Psoas muscle (tissue), 8 donors: ENCODE measurements around the gene POU4F2. TPM values are rescaled to one million over a fixed set of nuclear protein-coding genes. Genes with fewer than 3 reads are reported as not detected.

Experiments used
- ATAC-seq, 4 donors: fragments of 200-7000 bp; cut with Tn5 transposase; one replicate each; pipeline ENCODE4 v1.9.1; 2020; ENCODE audit warnings: moderate library complexity in 3 of 4, mild to moderate bottlenecking in 2 of 4
- DNase-seq, 2 donors: peaks; one replicate each; pipeline ENCODE4 v3.0.0-alpha.2; 2020
- H3K27ac ChIP-seq: fragments of 200-600 bp; one replicate; pipeline ENCODE4 v1.8.0; 2022
- H3K27me3 ChIP-seq, 3 donors: fragments of 200-600 bp in 1 of 3; one replicate each; pipeline versions ENCODE4 v1.6.1 to v1.8.0; 2013 to 2022; ENCODE audit warnings: low read length in 2 of 3, mild to moderate bottlenecking in 2 of 3, moderate library complexity in 1 of 3; ENCODE audit not compliant: insufficient read depth in 3 of 3
- H3K36me3 ChIP-seq, 2 donors: fragments of 200-600 bp in 1 of 2; one replicate each; pipeline versions ENCODE4 v1.6.1 to v1.8.0; 2013 to 2022; ENCODE audit warnings: low read depth in 1 of 2, mild to moderate bottlenecking in 1 of 2, moderate library complexity in 1 of 2; ENCODE audit not compliant: insufficient read depth in 1 of 2
- H3K4me1 ChIP-seq: fragments of 200-600 bp; one replicate; pipeline ENCODE4 v1.8.0; 2022
- H3K4me3 ChIP-seq: fragments of 200-600 bp; one replicate; pipeline ENCODE4 v1.8.0; 2022; ENCODE audit warnings: mild to moderate bottlenecking
- H3K9me3 ChIP-seq: fragments of 200-600 bp; one replicate; pipeline ENCODE4 v1.8.0; 2022
- CTCF ChIP-seq: fragments of 200-600 bp; IDR thresholded peaks from one replicate; pipeline ENCODE4 v1.8.0; 2022; ENCODE audit warnings: antibody characterized with exemption
- WGBS, 3 donors: extraction: QIAGEN DNeasy Blood & Tissue Kit; methylation state at CpG; one replicate each; pipeline versions ENCODE4 v1.1.6 to v1.1.7; 2013; 5-methylcytosine and 5-hydroxymethylcytosine counted together
- intact Hi-C, 2 donors: fragments of 100-400 bp; cut with DNase I; formaldehyde crosslinking; loops; one replicate each; pipeline versions ENCODE4 v1.11.0 to v1.14.2; 2022
- polyA plus RNA-seq, 3 donors: library from polyadenylated mRNA; stranded (reverse); fragments of 200-250 nt; gene quantifications; one replicate each; pipeline ENCODE4 v1.2.3, GENCODE V29; 2013
- total RNA-seq, 4 donors: library from RNA; stranded (reverse); fragmentation: NEBNext Ultra II Directional in 2 of 4; extraction: Animal tissue kit (Norgen Biotek cat#: 25700) in 2 of 4; gene quantifications; one replicate each; pipeline versions ENCODE4 v1.2.1 to v1.2.4, GENCODE V29; 2021 to 2023
- donor health status: healthy with polysubstance abuse.
- donor health status: DM: no; HTN: no; CAD: no; lungs with moderate emphysema.
- donor health status: Bipolar disorder and iron deficiency.
- donor health status: healthy.
- donor health status: DM: yes; HTN: yes; CAD: no.
- donor health status: DM: no; HTN: no; CAD: no.
- donor health status: DM: no; HTN: no; CAD: no.
- donor health status: DM: yes; HTN: yes; CAD: no.

POU4F2 gene
- total and polyA plus RNA-seq, 7 donors, result not detected

GRCh38 chr4:146640021-146640464 lies 1.4 kb downstream of the POU4F2 start:
- peaks cover 4% of the 10 kb centered on the region for H3K4me1 ChIP-seq
- intact Hi-C loops, result no loop called here
- H3K27me3 ChIP-seq, result peaks cover 4 to 83% (median 30%) of the 10 kb centered on the region in 3 donors
- no peak for TF ChIP-seq CTCF
- DNase-seq (no peak), ATAC-seq (no peak)
- no peaks in the 10 kb centered on the region for H3K36me3 ChIP-seq
- 2 to 4% (median 2%) methylated on average over 43 to 46 of the region's 46 CpGs for WGBS, 3 donors
- no peaks in the 10 kb centered on the region for H3K9me3 ChIP-seq
- H3K27ac ChIP-seq, result no peak overlapping the region
- no peak overlapping the region for H3K4me3 ChIP-seq

DNA sequence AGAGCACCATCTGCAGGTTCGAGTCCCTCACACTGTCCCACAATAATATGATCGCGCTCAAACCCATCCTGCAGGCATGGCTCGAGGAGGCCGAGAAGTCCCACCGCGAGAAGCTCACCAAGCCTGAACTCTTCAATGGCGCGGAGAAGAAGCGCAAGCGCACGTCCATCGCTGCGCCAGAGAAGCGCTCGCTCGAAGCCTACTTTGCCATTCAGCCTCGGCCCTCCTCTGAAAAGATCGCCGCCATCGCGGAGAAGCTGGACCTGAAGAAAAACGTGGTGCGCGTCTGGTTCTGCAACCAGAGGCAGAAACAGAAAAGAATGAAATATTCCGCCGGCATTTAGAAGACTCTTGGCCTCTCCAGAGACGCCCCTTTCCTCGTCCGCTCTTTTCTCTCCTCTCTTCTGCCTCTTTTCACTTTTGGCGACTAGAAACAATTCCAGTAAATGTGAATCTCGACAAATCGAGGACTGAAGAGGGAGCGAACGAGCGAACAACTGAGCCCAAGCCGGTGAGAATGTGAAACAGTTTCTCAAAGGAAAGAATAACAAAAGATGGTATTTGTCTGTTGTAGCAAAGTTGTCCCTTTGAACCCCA lies 1.9 kb downstream of the POU4F2 start:
- peaks cover 4 to 83% (median 30%) of the 10 kb centered on the region in 3 donors for H3K27me3 ChIP-seq
- peaks cover 4% of the 10 kb centered on the region for H3K4me1 ChIP-seq
- ATAC-seq, result no peak
- intact Hi-C loops, result no loop called here
- no peaks in the 10 kb centered on the region for H3K9me3 ChIP-seq
- no peak for DNase-seq
- TF ChIP-seq CTCF, result no peak
- no peaks in the 10 kb centered on the region for H3K36me3 ChIP-seq
- WGBS, 3 donors, result 2% methylated on average over 37 of the region's 37 CpGs
- H3K4me3 ChIP-seq, result no peak overlapping the region
- H3K27ac ChIP-seq, result no peak overlapping the region

GRCh38 chr4:146641762-146642161 lies 3.1 kb downstream of the POU4F2 start:
- 3 to 13% (median 5%) methylated on average over 3 of the region's 3 CpGs for WGBS, 3 donors
- Histone ChIP-seq H3K4me1 (peaks cover 4% of the 10 kb centered on the region), H3K27me3 (peaks cover 4 to 84% (median 30%) of the 10 kb centered on the region in 3 donors), H3K36me3 (no peaks in the 10 kb centered on the region), H3K4me3 (no peak overlapping the region), H3K27ac (no peak overlapping the region), H3K9me3 (no peaks in the 10 kb centered on the region)
- no peak for DNase-seq
- intact Hi-C loops, result no loop called here
- no peak for ATAC-seq
- no peak for TF ChIP-seq CTCF

GRCh38 chr4:146643812-146644401 lies 5.2 kb downstream of the POU4F2 start:
- Histone ChIP-seq H3K36me3 (no peaks in the 10 kb centered on the region), H3K27ac (no peak overlapping the region), H3K4me1 (peaks cover 2% of the 10 kb centered on the region), H3K4me3 (no peak overlapping the region), H3K27me3 (peaks cover 4 to 86% (median 21%) of the 10 kb centered on the region in 3 donors), H3K9me3 (no peaks in the 10 kb centered on the region)
- TF ChIP-seq CTCF, result no peak
- no peak for ATAC-seq
- intact Hi-C loops, result no loop called here
- no peak for DNase-seq
- 4 to 9% (median 5%) methylated on average over 6 of the region's 6 CpGs for WGBS, 3 donors

GRCh38 chr4:146645921-146646320 lies 7.2 kb downstream of the POU4F2 start:
- Histone ChIP-seq H3K4me1 (no peaks in the 10 kb centered on the region), H3K27ac (no peak overlapping the region), H3K36me3 (no peaks in the 10 kb centered on the region), H3K4me3 (no peak overlapping the region), H3K27me3 (peaks cover 7 to 81% (median 17%) of the 10 kb centered on the region in 3 donors), H3K9me3 (no peaks in the 10 kb centered on the region)
- TF ChIP-seq CTCF, result no peak
- intact Hi-C loops, result no loop called here
- DNase-seq (no peak), ATAC-seq (no peak)
- WGBS, 3 donors, result 1 to 4% (median 3%) methylated on average over 6 of the region's 6 CpGs
